GM19023 (cell line): ENCODE measurements around the gene HMG20A.

Experiments used
- ATAC-seq: cut with Tn5 transposase; IDR thresholded peaks from one replicate; pipeline ENCODE4 v1.9.1; 2021; ENCODE audit warnings: mild to moderate bottlenecking, moderate library complexity; ENCODE audit not compliant: unreplicated experiment

HMG20A gene

DNA sequence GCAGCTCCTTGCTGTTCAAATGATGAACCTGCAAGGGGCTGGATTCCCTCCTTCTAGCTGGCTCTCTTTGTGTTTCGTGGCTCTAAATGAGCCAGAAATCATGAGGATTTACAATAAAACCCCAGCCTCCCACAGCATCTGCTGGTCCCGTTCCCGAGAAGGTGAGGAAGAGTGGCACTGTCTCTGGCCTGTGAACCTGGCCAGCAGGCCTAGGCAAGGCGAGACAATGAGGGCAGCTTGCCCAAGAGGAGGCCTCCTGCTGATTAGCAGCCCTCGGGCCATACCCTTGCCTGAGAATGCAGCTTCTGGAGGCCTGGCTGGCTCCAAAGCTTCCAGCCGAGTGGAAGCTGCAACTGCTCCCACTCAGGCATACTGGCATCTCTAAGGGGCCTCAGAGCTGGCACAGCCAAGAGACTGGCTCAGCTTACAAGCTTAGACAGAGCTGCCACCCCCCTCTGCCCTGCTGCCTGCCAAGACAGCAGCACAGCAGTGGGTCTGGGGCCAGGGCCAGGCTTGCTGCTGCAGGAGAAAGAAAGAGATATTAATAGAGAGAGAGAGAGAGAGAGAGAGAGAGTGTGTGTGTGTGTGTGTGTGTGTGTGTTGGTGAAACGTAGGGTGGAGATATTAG lies 76.5 kb downstream of the HMG20A start:
- no peak for ATAC-seq

DNA sequence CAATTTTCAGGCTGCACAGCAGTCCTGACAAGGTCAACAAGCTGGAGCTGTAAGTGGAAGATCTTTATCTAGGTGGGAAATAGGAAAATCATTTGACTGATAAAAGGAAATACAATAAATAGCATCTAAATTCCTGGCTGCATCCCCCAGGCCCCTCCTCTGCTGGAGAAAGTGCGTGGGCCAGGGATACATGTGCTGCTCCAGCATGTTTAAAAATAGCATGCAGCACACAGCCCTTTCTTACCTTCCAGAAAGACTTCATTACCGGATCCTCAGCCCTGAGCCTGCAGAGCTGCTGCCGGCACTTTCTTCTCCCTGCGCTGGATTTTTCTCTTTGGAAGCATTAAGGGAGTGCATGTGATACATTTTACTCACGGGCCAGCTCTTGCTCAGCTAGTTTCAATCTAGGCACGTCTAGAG lies 77.3 kb downstream of the HMG20A start:
- ATAC-seq: no peak

DNA sequence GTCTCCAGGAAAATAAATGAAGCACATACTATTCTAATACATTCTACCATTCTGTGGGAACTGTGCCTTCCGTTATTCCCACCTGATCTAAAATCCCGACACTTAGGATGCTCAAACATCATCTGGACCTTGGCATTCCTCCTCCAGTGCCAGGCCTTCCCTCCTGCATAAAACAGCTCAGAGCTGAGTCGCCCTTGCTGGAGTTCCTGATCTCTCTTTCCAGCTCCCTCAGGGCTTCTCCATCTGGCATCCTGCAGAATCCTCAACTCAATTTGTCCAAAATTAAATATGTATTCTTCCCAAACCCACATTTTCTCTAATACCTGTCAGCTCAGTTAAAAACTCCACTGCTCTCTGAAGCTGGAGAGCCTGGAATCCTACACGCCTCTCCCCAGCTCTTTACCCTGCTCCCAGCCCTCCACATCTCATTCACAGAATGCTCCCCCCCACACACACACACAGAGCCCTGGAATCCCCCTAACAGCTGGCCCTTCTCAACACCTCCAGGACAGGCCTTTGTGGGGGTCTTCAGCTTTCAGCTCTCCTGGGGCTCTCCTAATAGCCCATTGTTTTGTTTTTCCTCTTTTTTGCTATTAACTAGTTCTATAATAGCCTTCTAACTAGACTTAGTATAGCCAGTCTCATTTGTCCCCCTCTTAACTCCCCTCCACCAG lies 78.5 kb downstream of the HMG20A start:
- no peak for ATAC-seq

DNA sequence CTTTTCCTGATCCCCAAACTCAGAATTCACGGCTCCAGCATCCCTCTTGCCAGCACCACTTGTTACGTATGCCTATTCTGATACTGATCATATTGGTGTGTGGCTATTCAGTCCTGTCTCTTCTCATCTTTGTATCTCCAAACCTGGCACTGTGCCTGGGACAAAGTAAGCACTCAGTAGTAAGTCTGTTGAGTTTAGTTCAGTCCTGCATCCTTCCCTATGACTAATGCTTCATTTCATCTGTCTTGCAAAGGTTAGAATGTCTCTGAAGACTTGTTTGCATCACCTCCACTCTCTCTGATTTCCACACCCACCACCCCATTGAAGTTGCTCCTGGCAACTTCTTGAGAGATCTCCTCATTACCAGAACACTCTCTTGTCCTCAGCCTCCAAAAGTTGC lies 80.3 kb downstream of the HMG20A start:
- no peak for ATAC-seq

DNA sequence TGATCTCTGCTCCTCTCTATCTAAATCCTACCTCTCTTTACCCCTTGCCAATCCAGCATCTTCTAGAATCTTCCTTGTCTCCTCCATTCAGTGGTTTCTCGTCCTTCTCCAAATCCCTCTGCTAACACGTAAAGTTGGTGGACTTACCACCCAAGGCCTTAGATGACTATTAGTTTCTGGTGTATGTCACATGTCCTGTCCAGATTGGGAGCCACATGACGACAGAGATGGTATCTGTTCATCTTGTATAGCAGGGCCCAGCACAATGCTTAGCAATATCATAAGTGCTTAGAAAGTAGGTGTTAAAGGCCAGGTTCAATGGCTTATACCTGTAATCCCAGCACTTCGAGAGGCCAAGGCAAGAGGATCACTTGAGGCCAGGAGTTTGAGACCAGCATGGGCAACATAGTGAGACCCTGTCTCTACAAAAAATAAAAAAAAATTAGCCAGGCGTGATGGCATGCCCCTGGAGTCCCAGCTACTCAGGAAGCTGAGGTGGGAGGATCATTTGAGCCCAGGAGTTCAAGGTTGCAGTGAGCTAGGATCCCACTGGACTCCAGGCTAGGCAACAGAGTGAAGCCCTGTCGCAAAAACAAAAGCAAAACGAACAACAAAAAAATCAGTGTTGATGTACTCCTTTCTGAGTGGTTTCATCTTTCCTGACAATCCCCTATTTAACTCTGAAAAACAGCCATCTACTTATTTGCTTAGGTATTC lies 81.8 kb downstream of the HMG20A start:
- ATAC-seq: no peak

DNA sequence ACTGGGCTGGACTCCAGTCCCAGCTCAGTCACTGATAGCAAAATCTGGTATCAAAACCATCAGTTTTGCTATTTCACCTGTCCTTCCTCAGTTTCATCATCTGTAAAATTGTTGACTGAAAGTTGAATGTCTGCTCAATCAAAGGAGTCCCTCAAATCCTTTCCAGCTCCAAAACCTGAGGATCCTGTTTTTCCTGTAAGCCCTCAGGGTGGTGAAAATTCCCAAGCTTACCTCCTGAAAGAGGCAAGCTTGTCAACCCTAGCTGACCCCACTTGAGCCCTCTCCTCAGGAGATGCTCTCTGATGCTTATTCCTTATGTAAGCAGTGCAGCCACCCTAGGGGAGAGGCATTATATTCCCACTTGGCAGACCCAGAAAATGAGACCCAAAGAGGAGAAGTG lies 82.6 kb downstream of the HMG20A start:
- no peak for ATAC-seq

DNA sequence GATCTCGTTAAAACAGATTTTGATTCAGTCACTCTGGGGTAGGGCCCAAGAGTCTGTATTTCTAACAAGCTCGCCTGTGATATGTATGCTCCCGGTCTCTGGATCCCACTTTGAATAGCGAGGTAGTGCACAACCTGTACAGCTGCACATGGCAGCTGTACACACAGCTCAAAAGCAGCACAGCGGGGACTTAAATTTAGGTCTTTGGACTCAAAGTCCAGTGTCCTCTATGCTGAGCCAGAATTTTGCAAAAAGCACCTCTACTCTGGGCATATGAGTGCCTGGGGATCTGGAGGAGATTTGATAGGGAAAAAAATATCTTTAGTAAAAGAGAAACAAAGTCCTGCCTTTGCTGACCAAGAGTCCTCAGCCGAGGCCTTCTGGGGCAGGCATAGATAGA lies 83.1 kb downstream of the HMG20A start:
- no peak for ATAC-seq

DNA sequence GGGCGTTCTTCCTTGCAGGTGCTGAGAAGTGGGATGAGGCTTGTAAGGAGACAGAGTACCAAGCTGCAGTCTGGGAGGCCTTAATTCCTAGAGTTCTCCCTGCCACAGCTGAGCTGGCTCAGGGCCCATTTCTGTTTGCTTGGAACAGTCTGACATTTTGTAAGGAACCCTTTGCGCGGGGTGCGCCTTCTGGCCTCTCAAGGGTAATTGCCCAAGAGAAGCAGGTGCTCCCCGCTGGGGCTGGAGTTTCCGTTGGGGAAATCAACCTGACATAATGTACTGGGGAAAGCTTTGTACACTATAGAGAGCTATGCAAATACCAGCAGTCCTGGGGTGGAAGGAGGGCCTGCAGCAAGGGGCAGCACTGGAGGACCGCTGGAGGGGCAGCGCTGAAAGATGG lies 83.6 kb downstream of the HMG20A start:
- ATAC-seq: no peak

DNA sequence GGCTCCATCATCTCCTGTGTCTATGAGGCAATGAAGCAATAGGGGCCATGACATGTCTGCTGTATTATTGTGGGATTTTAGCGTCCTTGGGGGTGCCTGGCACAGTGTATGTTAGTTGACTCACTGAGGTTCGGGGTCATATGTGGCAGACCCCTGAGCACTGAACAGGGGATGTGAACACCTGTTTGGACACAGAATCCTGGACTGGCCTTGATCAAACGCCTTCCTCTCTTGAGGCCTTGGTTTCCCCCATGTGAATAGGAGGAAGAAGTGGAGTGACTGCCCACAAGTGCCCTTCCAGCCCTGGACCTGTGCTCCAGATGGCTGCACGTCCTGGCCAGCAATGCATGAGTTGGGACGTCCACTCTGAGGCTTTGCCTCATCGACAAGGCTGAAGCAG lies 84.2 kb downstream of the HMG20A start:
- no peak for ATAC-seq

DNA sequence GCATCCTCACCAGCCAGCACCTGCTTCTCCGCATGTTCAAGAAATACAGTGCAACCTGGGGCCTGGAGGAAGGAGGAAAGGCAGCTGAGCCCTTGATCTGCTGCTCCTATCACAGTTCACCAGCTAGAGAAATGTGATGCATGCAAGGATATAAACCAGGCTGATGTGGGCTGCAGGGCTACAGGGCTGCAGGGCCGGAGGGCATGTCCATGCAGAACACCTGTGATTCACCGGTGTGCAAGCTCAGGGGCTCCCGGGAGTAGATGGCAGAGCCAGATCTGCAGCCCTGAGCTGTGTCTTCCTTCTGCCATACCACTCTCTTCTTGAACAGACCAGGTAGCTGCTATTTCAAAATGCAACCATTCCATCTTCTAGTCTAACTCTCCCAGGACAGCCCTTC lies 84.9 kb downstream of the HMG20A start:
- no peak for ATAC-seq

DNA sequence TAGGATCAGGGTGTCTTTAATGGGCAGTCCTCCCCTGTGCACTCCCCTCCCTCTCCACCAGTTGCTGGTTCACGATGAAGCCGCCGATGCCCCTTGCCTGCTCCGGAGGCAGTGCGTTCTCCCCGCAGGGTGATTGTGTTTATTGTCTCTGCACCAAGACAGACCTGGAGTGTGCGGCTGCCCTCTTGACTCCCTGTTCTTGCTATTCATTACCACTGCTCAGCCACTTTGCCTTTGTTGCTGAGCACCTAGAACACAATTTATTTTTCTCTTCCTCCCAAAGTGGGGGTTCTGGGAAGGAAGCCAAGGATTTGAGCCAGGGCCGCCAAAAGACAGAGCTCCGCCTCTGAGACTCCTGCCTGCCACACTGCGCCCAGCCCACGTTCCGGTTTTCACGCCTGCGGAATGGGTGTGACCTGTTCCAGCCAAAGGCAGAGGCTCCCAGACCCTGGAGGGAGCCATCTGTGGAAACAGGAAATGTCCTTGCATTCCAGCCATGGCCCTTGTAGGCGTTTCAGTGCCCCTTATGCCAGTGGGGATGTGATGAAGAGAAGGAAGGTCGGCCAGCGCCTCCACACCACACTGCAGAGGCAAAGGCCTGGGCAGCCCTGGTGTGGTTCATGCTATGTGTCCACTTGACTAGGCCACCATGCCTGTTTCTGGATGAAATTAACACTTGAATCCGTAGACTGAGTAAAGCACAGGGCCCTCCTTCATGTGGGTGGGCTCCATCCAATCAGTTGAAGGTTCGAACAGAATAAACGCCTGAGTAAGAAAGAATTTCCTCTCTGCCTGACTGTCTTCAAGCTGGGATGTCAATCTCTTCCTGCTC lies 85.8 kb downstream of the HMG20A start:
- no peak for ATAC-seq

DNA sequence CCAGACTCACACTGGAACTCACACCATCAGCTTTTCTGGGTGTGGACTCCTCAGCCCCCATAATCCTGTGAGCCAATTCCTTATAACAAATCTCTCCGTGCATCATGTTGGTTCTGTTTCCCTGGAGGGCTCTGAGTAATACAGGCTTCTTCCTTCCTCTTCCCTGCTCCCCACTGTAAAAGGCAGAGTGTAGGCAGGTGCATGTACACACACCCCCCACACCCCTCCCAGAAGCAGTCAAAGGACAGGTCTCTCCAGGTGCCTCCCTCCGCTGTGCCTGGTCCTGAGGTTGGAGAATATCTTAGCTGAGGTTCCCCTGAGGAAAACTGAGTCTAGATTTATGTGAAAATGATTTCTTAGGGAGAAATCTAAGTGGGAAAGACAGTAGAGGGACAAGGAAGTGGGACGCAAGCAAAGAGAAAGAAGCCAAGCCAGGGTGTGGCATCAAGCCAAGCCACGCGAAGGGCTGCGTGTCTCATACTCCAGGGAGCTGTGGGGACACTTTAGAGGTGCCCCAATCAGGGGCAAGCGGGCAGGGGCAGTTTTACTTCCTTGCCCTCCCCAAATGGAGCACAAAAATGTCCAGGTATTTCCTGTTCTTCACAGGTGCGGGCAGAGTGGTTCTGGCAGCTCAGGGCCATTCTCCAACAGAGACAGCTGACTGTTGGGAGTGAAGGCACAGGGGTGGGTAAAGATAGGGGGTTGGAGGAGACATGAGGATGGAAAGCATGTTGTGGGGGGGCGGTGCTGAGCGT lies 86.6 kb downstream of the HMG20A start:
- ATAC-seq: no peak

DNA sequence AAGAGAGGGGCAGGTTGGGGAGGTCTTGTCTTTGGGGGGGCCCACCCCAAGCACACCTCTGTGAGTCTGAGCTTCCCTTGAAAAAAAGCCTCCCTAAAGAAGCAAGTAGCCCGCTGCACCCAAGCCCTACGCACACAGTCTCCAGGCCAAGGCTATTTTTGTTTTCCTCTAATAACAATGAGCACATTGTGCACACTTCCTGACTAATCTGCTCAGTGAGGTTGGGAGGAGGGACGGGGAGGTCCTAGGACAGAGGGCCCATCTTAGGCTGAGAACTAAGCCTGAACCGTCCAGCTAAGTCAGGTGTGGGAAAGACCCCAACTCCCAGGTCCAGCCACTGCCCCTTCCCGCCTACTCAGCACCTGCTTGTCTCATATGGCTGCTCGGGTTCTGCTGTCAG lies 87.2 kb downstream of the HMG20A start:
- no peak for ATAC-seq

DNA sequence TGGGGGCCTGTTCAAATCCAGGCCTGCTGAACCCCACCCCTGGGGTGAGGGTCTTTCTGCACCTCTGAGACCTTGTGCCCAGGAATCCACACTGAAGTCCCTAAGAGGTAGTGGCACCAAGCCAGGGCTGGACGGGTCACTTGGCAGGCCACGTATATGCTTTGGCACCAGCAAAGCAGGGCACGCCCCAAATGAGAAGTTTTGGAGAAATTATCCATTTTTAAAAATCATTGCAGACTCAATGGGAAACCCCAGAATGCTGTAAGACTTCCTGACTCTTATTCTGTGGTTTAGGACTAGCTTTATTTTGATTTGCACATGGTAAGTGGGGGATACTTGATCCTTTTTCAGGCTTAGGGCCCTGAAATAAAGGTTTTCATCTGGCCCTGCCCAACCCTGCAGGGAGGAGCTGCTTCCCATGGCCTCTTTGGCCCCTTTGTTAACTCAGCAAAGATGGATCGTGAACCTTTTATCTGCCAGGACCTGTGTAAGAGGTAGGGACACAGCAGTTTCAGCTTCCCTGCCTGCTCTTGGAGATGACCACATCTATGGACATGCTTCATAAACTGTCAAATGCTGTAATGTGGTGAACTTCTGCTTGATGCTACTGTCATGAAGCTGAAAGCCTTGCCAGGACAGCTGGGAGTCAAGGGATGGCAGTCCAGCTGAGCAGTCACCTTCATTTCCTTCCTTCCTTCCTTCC lies 88.0 kb downstream of the HMG20A start:
- no peak for ATAC-seq

DNA sequence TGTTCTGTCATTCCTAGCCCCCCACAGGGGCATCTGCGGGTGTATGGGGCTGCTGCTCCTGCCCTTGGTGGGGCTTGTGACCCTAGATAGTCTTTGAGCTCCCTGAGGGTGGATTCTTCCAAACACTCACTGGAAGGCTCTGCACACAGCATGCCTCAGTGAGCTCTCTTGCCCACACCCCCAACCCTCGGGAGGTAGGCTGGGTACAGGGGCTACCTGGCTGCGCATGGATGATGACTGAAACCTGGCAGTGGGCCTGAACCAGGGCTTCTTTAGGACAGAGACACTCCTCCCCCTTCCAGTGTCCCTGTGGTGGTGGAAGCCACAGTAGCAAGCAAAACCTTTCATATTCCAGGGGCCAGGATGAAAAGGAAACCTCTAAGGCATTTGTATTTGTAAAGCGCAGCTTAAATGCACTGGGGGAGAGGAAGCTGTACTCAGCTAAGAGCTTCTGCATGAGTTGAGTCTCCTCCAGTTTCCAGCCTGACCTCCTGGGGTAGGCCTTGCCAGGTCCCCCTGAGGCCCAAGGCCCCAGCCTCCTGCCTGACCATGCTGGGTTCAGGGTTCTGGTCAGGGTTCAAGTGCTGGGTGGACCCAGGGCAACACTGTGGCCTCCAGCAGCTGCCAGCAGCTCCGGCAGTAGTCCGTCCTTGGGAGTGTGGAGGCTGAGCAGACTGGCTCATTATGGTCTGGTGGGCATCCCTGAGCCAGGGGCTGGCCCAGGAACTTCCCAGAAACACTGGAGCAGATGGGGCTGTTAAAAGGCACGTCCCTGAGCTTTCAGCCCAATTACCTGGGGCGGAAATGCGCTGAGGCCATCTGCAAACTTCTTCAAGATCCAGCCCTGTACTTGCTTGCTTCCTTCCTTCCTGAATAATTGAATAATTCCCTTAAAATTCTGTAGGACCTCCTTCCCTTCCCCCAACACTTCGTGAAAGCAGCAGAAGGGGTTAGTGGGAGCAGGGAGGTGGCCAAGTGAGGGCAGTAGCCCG lies 89.7 kb downstream of the HMG20A start:
- ATAC-seq: no peak

DNA sequence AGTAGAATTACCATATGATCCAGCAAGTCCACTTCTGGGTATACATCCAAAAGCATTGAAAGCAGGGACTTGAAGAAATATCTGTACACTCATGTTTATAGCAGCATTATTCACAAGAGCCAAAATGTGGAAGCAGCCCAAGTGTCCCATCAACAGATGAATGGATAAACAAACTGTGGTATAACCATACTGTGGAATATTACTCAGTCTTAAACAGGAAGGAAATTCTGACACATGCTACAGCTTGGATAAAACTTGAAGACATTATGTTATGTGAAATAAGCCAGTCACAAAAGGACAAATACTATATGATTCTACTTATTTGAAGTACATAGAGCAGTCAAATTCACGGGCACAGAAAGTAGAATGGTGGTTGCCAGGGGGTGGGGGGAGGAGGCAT lies 91.2 kb downstream of the HMG20A start:
- ATAC-seq: no peak

DNA sequence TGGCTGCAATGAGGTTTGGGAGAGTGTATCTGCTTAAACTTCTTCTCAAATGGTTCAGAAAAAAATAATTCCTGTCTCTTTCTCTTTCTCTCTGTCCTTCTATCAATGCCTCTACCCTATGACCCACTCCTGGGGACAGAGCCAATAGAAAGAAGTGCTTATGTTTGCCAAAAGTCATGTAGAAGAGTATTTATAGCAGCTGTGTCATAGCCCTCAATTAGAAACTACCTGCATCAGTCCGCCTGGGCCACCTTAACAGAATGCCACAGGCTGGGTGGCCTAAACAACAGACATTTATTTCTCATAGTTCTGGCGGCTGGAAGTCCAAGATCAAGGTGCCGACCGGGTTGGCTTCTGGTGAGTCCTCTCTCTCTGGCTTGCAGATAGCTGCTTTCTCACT lies 92.5 kb downstream of the HMG20A start:
- no peak for ATAC-seq

DNA sequence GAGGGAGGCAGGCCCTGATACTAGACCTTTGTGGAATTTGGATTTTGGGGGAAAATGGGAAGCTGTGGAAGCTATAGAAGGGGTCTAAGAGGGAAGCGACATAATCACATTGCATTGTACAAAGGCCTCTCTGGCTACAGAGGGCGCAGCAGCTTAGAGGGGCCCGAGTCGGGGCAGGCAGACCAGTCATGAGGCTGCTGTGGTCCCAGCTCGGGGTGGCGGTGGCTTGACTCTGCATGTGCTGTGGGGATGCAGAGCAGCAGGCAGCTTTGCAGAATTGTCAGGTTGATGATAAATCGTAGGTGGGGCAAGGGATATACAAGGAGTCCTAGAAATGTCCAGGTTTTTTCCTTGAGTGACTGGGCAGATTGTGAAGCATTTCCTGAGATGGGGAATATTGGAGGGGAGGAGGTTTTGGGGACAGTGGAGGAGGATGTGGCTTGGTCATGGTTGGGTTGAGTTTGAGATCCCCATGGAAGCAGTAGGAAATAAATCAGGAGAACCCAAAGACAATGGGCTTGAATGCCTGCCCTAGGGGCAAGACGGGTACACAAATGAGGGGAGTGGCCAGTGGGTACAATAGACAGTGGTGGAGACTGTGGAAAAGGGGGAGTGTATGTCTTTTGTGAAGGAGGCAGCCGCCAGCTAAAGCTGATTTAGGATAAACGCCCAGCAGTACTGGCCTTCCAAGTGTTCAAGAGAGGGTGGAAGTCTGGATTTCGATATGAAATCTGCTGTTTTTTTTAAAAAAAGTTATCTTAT lies 94.1 kb downstream of the HMG20A start:
- no peak for ATAC-seq
